ENCODE measurements around the gene GMCL1. TPM values are rescaled to one million over a fixed set of nuclear protein-coding genes. Genes with fewer than 3 reads are reported as not detected.

Gene GMCL1
- total and polyA plus RNA-seq, 2 experiments from 2014 or later: 9.6 to 14.5 TPM

DNA sequence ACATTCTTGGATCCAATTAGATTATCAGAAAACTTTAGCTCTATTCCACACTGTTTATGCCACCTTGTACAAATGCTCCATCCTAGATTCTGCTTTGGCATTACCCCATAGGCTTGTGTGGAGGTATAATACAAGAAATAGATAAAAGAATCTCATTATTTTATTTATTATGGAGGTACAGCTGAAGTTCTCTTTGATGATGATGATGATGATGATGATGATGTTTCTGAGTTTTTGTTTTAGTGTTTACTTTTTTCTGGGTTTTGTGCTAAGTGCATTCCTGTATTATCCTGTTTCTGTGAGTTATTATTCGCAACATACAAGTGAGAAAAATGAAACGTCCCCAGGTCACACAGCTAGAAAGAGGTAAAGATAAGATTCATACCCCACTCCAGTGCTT is 44.1 kb upstream of the GMCL1 start:
- H3K4me2 ChIP-seq (ENCODE audit: unreplicated experiment): no peak overlapping the region
- H4K20me1 ChIP-seq (ENCODE audit: insufficient read depth): no peaks in the 10 kb centered on the region
- no peaks in the 10 kb centered on the region for H3K27me3 ChIP-seq (replicated peaks; ENCODE audit: insufficient read depth)
- H3F3A ChIP-seq (ENCODE audit: insufficient read depth): peaks cover 15% of the 10 kb centered on the region
- H3K4me3 ChIP-seq: no peak overlapping the region
- H3K9ac ChIP-seq: no peak overlapping the region
- no peaks in the 10 kb centered on the region; the same call in 1 of the 2 replicates for H3K36me3 ChIP-seq (ENCODE audit: low read depth)
- peaks cover 16% of the 10 kb centered on the region for H3K4me1 ChIP-seq (ENCODE audit: insufficient read depth)
- WGBS, 2 experiments (ENCODE audit: low coverage in 1 of 2, low lambda C conversion rate in 2 of 2, missing lambda C conversion rate in 2 of 2): 95 to 100% methylated on average over 2 of the region's 2 CpGs
- no peaks in the 10 kb centered on the region for H3K9me2 ChIP-seq (ENCODE audit: insufficient read depth)
- no peaks in the 10 kb centered on the region; the same call in 1 of the 2 replicates for H3K79me2 ChIP-seq (ENCODE audit: insufficient read depth)
- no peaks in the 10 kb centered on the region for H3K9me3 ChIP-seq (ENCODE audit: low read depth)
- no peak for TF ChIP-seq EZH2 (IDR thresholded peaks at IDR 0.05; ENCODE audit: insufficient read depth, poor library complexity, severe bottlenecking)
- no peak for TF ChIP-seq EZH2phosphoT487 (IDR thresholded peaks at IDR 0.05; ENCODE audit: insufficient read depth, low read depth)
- no peak overlapping the region for H3K27ac ChIP-seq
- in situ Hi-C loops (cut with MboI): no loop called here
- DNase-seq: no peak
- no peak overlapping the region for H2AFZ ChIP-seq

DNA sequence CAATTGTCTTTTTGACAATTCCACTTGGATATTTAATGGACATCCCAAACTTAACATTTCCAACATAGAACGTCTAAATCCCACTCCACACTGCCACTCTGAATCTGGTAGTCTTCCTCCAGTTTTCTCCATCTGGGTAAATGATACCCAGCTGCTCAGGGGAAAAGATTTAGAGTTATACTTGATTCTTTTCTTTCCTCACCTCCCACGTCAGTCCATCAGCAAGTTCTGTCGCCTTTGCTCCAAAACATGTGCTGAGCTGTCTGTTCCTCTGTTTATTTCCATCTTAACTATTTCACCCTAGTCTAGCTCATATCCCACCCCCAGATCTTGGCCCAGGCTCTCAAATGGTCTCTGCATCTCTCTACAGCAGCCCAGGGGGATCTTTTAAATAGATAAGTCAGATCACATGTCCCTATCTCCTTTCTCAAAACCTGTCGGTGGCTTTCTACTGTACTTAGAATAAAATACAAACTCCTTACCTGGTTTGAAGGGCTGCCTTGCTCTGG is 43.4 kb upstream of the GMCL1 start:
- Histone ChIP-seq H3K9me2 (ENCODE audit: insufficient read depth) (no peaks in the 10 kb centered on the region), H3K9me3 (ENCODE audit: low read depth) (no peaks in the 10 kb centered on the region), H3K36me3 (ENCODE audit: low read depth) (no peaks in the 10 kb centered on the region; the same call in 1 of the 2 replicates), H4K20me1 (ENCODE audit: insufficient read depth) (no peaks in the 10 kb centered on the region), H2AFZ (no peak overlapping the region), H3K27me3 (replicated peaks; ENCODE audit: insufficient read depth) (no peaks in the 10 kb centered on the region), H3F3A (ENCODE audit: insufficient read depth) (peaks cover 19% of the 10 kb centered on the region), H3K27ac (no peak overlapping the region), H3K4me3 (no peak overlapping the region), H3K79me2 (ENCODE audit: insufficient read depth) (0 out of 2 replicates have a peak, but pooled peaks cover 4% of the 10 kb centered on the region), H3K4me1 (ENCODE audit: insufficient read depth) (peaks cover 23% of the 10 kb centered on the region), H3K9ac (no peak overlapping the region), H3K4me2 (ENCODE audit: unreplicated experiment) (no peak overlapping the region)
- TF ChIP-seq EZH2phosphoT487 (IDR thresholded peaks at IDR 0.05; ENCODE audit: insufficient read depth, low read depth) (no peak), EZH2 (IDR thresholded peaks at IDR 0.05; ENCODE audit: insufficient read depth, poor library complexity, severe bottlenecking) (no peak)
- WGBS, 2 experiments (ENCODE audit: low coverage in 1 of 2, low lambda C conversion rate in 2 of 2, missing lambda C conversion rate in 2 of 2): 57 to 66% methylated on average over 4 of the region's 4 CpGs
- no peak for DNase-seq
- in situ Hi-C loops (cut with MboI): no loop called here

DNA sequence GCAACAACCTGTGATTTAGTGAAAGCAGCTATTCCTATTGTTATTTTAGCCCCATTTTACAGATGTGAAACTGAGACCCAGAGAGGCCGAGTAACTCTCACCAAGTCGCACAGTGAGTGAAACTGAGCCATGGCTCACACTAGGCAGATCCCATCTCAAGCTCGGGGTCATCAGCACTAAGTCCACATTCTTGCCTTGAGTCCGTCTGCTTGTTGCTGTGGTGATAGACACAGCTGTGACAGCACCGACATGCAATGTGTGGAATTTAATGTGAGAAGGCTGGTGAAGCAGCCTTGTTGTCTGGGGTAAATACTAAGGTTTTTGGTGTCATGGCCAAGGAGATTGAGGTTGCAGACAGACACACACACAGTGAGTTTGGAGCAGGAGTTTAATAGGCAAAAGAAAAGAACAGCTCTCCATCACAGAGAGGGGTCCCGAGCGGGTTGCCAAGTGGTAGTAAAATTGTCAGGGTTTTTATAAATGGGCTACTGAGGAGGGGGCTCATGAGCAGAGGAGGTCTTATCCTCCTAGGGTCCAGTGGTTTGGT is 40.2 kb upstream of the GMCL1 start:
- Histone ChIP-seq H3K36me3 (ENCODE audit: low read depth) (no peaks in the 10 kb centered on the region; the same call in 1 of the 2 replicates), H3K4me2 (ENCODE audit: unreplicated experiment) (peak overlapping the region; percentile 78), H3K27ac (peak overlapping the region; percentile 91), H3K27me3 (replicated peaks; ENCODE audit: insufficient read depth) (no peaks in the 10 kb centered on the region), H3K4me1 (ENCODE audit: insufficient read depth) (peaks cover 33% of the 10 kb centered on the region), H3K9me3 (ENCODE audit: low read depth) (no peaks in the 10 kb centered on the region), H4K20me1 (ENCODE audit: insufficient read depth) (no peaks in the 10 kb centered on the region), H3F3A (ENCODE audit: insufficient read depth) (peaks cover 19% of the 10 kb centered on the region), H3K79me2 (ENCODE audit: insufficient read depth) (0 out of 2 replicates have a peak, but pooled peaks cover 5% of the 10 kb centered on the region), H3K9me2 (ENCODE audit: insufficient read depth) (no peaks in the 10 kb centered on the region), H3K4me3 (peak overlapping the region; percentile 50; the same call in 1 of the 2 replicates), H2AFZ (0 out of 2 replicates have a peak overlapping the region, but pooled peaks have one; percentile 70), H3K9ac (peak overlapping the region; percentile 74)
- no peak for TF ChIP-seq EZH2phosphoT487 (IDR thresholded peaks at IDR 0.05; ENCODE audit: insufficient read depth, low read depth)
- no peak for TF ChIP-seq EZH2 (IDR thresholded peaks at IDR 0.05; ENCODE audit: insufficient read depth, poor library complexity, severe bottlenecking)
- peak; percentile 93 for DNase-seq
- 35 to 38% methylated on average over 7 of the region's 7 CpGs for WGBS, 2 experiments (ENCODE audit: low coverage in 1 of 2, low lambda C conversion rate in 2 of 2, missing lambda C conversion rate in 2 of 2)
- in situ Hi-C loops (cut with MboI): no loop called here

DNA sequence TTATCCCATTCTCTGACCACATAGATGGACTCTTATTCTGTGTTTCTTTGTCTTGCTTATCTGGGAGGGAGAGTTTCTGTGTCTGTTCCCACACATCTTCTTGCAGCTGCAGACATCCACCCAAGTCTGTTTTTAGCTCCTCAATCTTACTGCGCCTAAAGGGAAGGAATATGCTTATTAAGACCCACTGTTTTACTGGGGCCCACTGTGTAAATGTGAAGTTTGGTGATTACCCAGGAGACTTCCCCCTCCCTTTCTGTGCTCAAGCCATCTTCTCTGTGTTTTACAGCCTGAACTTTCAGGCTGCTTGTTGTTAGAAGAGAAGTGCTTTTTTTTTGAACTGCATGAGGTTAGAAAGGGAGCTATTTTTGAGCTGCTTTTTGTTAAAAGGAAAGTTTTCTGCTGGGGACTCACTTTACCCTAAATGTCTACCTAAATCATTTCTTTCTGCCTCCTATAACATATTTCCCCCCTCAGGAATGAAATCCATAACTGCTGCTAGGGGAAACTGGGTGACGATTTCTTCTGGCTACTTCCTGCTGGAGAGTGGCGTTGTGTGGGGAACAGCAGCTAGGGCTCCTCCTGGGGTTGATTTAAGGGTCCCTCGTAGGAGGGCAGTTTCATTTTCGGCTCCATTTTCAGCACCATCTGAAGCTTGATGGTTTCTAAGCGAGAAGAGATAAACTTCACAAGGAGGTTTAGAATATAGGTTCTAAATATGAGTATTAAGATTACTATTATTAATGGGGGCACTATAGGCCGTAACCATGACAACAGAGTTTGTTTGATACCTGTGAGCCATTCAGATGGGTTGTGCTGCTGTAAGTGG is 39.5 kb upstream of the GMCL1 start:
- Histone ChIP-seq H2AFZ (peak overlapping the region; percentile 70), H3K4me2 (ENCODE audit: unreplicated experiment) (peak overlapping the region; percentile 78), H3K27me3 (replicated peaks; ENCODE audit: insufficient read depth) (no peaks in the 10 kb centered on the region), H3K79me2 (ENCODE audit: insufficient read depth) (0 out of 2 replicates have a peak, but pooled peaks cover 5% of the 10 kb centered on the region), H3K4me1 (ENCODE audit: insufficient read depth) (peaks cover 33% of the 10 kb centered on the region), H3K9me2 (ENCODE audit: insufficient read depth) (no peaks in the 10 kb centered on the region), H3K9ac (peak overlapping the region; percentile 74), H4K20me1 (ENCODE audit: insufficient read depth) (no peaks in the 10 kb centered on the region), H3K9me3 (ENCODE audit: low read depth) (no peaks in the 10 kb centered on the region), H3K27ac (peak overlapping the region; percentile 91), H3K36me3 (ENCODE audit: low read depth) (no peaks in the 10 kb centered on the region), H3K4me3 (peak overlapping the region; percentile 50), H3F3A (ENCODE audit: insufficient read depth) (peaks cover 19% of the 10 kb centered on the region)
- 23 to 28% methylated on average over 7 of the region's 7 CpGs for WGBS, 2 experiments (ENCODE audit: low coverage in 1 of 2, low lambda C conversion rate in 2 of 2, missing lambda C conversion rate in 2 of 2)
- DNase-seq: peak; percentile 59
- TF ChIP-seq EZH2phosphoT487 (IDR thresholded peaks at IDR 0.05; ENCODE audit: insufficient read depth, low read depth) (no peak), EZH2 (IDR thresholded peaks at IDR 0.05; ENCODE audit: insufficient read depth, poor library complexity, severe bottlenecking) (no peak)
- in situ Hi-C loops (cut with MboI): no loop called here
